Psoas muscle (tissue), 8 donors: Measurements from ENCODE around the gene POU3F3. TPM values are rescaled to one million over a fixed set of nuclear protein-coding genes. Genes with fewer than 3 reads are reported as not detected.

Experiments
- ATAC-seq, 4 donors: fragments of 200-7000 bp; cut with Tn5 transposase; one replicate each; pipeline ENCODE4 v1.9.1; 2020; ENCODE audit warnings: moderate library complexity in 3 of 4, mild to moderate bottlenecking in 2 of 4
- DNase-seq, 2 donors: peaks; one replicate each; pipeline ENCODE4 v3.0.0-alpha.2; 2020
- H3K27ac ChIP-seq: fragments of 200-600 bp; one replicate; pipeline ENCODE4 v1.8.0; 2022
- H3K27me3 ChIP-seq, 3 donors: fragments of 200-600 bp in 1 of 3; one replicate each; pipeline versions ENCODE4 v1.6.1 to v1.8.0; 2013 to 2022; ENCODE audit warnings: low read length in 2 of 3, mild to moderate bottlenecking in 2 of 3, moderate library complexity in 1 of 3; ENCODE audit not compliant: insufficient read depth in 3 of 3
- H3K36me3 ChIP-seq, 2 donors: fragments of 200-600 bp in 1 of 2; one replicate each; pipeline versions ENCODE4 v1.6.1 to v1.8.0; 2013 to 2022; ENCODE audit warnings: low read depth in 1 of 2, mild to moderate bottlenecking in 1 of 2, moderate library complexity in 1 of 2; ENCODE audit not compliant: insufficient read depth in 1 of 2
- H3K4me1 ChIP-seq: fragments of 200-600 bp; one replicate; pipeline ENCODE4 v1.8.0; 2022
- H3K4me3 ChIP-seq: fragments of 200-600 bp; one replicate; pipeline ENCODE4 v1.8.0; 2022; ENCODE audit warnings: mild to moderate bottlenecking
- H3K9me3 ChIP-seq: fragments of 200-600 bp; one replicate; pipeline ENCODE4 v1.8.0; 2022
- WGBS, 3 donors: extraction: QIAGEN DNeasy Blood & Tissue Kit; methylation state at CpG; one replicate each; pipeline versions ENCODE4 v1.1.6 to v1.1.7; 2013; 5-methylcytosine and 5-hydroxymethylcytosine counted together
- intact Hi-C, 2 donors: fragments of 100-400 bp; cut with DNase I; formaldehyde crosslinking; loops; one replicate each; pipeline versions ENCODE4 v1.11.0 to v1.14.2; 2022
- polyA plus RNA-seq, 3 donors: library from polyadenylated mRNA; stranded (reverse); fragments of 200-250 nt; gene quantifications; one replicate each; pipeline ENCODE4 v1.2.3, GENCODE V29; 2013
- total RNA-seq, 4 donors: library from RNA; stranded (reverse); fragmentation: NEBNext Ultra II Directional in 2 of 4; extraction: Animal tissue kit (Norgen Biotek cat#: 25700) in 2 of 4; gene quantifications; one replicate each; pipeline versions ENCODE4 v1.2.1 to v1.2.4, GENCODE V29; 2021 to 2023
- TF ChIP-seq, protein P1 (sequence below): fragments of 200-600 bp; IDR thresholded peaks from one replicate; pipeline ENCODE4 v1.8.0; 2022; ENCODE audit warnings: antibody characterized with exemption
- donor health status: healthy with polysubstance abuse.
- donor health status: DM: no; HTN: no; CAD: no; lungs with moderate emphysema.
- donor health status: Bipolar disorder and iron deficiency.
- donor health status: healthy.
- donor health status: DM: yes; HTN: yes; CAD: no.
- donor health status: DM: no; HTN: no; CAD: no.
- donor health status: DM: no; HTN: no; CAD: no.
- donor health status: DM: yes; HTN: yes; CAD: no.

Gene POU3F3
- total and polyA plus RNA-seq, 7 donors = 0.01 TPM; not detected in 6

DNA sequence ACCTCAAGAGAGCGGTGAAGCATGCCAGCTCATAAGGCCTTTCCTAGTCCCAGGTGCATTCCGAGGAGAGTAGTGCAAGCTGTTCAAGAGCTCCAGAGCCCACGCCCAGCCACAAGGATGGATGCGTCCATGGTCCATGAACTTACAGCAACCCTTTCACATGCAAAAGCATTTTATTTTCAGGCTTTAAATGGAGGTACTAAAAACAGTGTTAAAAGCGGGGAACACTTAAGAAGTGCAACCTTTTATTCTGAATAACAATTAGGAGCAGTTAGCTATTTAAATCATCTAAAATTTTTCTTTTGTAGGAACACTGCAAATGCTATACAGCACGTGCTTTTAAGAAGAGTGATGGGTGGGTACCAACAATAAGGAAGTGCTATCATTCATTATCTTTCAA is 33.8 kb downstream of the POU3F3 start:
- Histone ChIP-seq H3K4me1 (no peaks in the 10 kb centered on the region), H3K36me3 (no peaks in the 10 kb centered on the region), H3K4me3 (no peak overlapping the region), H3K9me3 (no peaks in the 10 kb centered on the region), H3K27ac (no peak overlapping the region), H3K27me3 (peaks cover 0 to 26% (median 7%) of the 10 kb centered on the region in 3 donors)
- ATAC-seq (no peak), DNase-seq (no peak)
- WGBS, 3 donors = 76 to 82% (median 80%) methylated on average over 6 of the region's 6 CpGs
- TF ChIP-seq, protein P1, sequence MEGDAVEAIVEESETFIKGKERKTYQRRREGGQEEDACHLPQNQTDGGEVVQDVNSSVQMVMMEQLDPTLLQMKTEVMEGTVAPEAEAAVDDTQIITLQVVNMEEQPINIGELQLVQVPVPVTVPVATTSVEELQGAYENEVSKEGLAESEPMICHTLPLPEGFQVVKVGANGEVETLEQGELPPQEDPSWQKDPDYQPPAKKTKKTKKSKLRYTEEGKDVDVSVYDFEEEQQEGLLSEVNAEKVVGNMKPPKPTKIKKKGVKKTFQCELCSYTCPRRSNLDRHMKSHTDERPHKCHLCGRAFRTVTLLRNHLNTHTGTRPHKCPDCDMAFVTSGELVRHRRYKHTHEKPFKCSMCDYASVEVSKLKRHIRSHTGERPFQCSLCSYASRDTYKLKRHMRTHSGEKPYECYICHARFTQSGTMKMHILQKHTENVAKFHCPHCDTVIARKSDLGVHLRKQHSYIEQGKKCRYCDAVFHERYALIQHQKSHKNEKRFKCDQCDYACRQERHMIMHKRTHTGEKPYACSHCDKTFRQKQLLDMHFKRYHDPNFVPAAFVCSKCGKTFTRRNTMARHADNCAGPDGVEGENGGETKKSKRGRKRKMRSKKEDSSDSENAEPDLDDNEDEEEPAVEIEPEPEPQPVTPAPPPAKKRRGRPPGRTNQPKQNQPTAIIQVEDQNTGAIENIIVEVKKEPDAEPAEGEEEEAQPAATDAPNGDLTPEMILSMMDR = no peak
- intact Hi-C loops = no loop called here

DNA sequence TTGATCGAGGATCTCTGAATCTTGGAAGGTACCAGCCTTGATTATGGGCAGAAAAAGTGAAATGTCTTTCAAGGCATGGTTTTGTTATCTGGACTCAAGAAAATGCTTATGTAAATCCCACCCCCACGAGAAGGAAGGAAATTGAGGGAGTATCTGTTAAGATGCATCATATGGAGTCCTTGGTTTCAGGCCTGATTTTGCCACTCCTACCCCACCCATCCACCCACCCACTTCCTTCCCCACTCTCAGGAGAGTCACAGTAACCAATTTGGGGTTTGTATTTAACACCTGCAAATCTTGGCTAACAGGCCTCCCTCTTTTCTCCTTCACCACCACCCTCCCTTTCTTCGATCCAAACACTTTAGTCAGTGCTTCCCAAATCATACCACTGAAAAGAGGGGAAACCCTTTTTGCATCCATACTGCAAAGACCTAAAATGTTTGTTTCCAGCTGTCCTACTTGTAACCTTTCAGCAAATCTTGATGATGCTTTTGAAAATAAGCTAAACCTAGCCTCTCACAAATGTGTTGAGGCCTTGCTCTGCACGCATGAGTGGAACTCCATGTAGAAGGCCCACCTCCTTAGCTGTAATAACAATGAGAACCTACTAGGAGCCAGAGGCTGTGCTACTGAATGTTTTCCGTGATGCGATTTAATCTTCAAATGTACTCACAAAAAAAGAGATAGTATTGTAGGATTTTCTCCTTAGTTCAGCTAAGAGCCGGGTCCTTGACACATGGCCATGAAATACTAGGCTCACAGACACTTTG is 34.8 kb downstream of the POU3F3 start:
- 76 to 86% (median 80%) methylated on average over 7 of the region's 7 CpGs for WGBS, 3 donors
- no peak overlapping the region for H3K4me3 ChIP-seq
- peaks cover 0 to 16% (median 7%) of the 10 kb centered on the region in 3 donors for H3K27me3 ChIP-seq
- no peak for DNase-seq
- no peak overlapping the region for H3K27ac ChIP-seq
- H3K4me1 ChIP-seq = no peaks in the 10 kb centered on the region
- H3K9me3 ChIP-seq = no peaks in the 10 kb centered on the region
- intact Hi-C loops = no loop called here
- no peaks in the 10 kb centered on the region for H3K36me3 ChIP-seq
- no peak for ATAC-seq
- TF ChIP-seq, protein P1 = no peak

GRCh38 chr2:104889291-104889959 is 35.5 kb downstream of the POU3F3 start:
- ATAC-seq = no peak
- intact Hi-C loops = no loop called here
- H3K4me1 ChIP-seq = no peaks in the 10 kb centered on the region
- TF ChIP-seq, protein P1 = no peak
- H3K27ac ChIP-seq = no peak overlapping the region
- no peaks in the 10 kb centered on the region for H3K36me3 ChIP-seq
- H3K9me3 ChIP-seq = no peaks in the 10 kb centered on the region
- DNase-seq = no peak
- 62 to 66% (median 64%) methylated on average over 8 of the region's 8 CpGs for WGBS, 3 donors
- H3K4me3 ChIP-seq = no peak overlapping the region
- peaks cover 0 to 11% (median 4%) of the 10 kb centered on the region in 3 donors for H3K27me3 ChIP-seq

- H3K36me3 ChIP-seq = no peaks in the 10 kb centered on the region
- 75 to 80% (median 76%) methylated on average over 15 of the region's 15 CpGs for WGBS, 3 donors
- H3K9me3 ChIP-seq = no peaks in the 10 kb centered on the region
- peaks cover 0 to 6% (median 3%) of the 10 kb centered on the region in 3 donors for H3K27me3 ChIP-seq
- no peak overlapping the region for H3K27ac ChIP-seq
- H3K4me3 ChIP-seq = no peak overlapping the region
- TF ChIP-seq, protein P1 = no peak
- DNase-seq (no peak), ATAC-seq (no peak)
- no peaks in the 10 kb centered on the region for H3K4me1 ChIP-seq
- intact Hi-C loops = no loop called here
Measured at GRCh38 chr2:104889960-104890684, 36.2 kb downstream of the POU3F3 start.
